Endometrial microvascular endothelial cells (primary cell): ENCODE results near the gene UBA1. TPM values are rescaled to one million over a fixed set of nuclear protein-coding genes. Genes with fewer than 3 reads are reported as not detected.

Experiments used
- in situ Hi-C: cut with HindIII; loops from 2 replicates; pipeline ENCODE4 v1.10.0; 2017; ENCODE audit warnings: low sequenced_read_pairs, low pct_unique_long_range_greater_than_20kb; ENCODE audit errors: inconsistent ontology term
- total RNA-seq: library from RNA; depleted of rRNA; stranded (reverse); fragments of >200 nt; gene quantifications from one replicate; pipeline ENCODE4 v1.2.3, GENCODE V29; 2015; ENCODE audit errors: inconsistent ontology term

The UBA1 gene
- total RNA-seq, 1 donor from 2014 or later: 228 TPM

GRCh38 chrX:47182106-47182700 is 11.4 kb upstream of the UBA1 start:
- in situ Hi-C loops: no loop called here

- in situ Hi-C loops: no loop called here
These were observed 9.1 kb upstream of the UBA1 start for GRCh38 chrX:47184486-47184885.

- in situ Hi-C loops: no loop called here
These were observed 8.4 kb upstream of the UBA1 start for GRCh38 chrX:47185241-47185640.

GRCh38 chrX:47186096-47186740 is 7.4 kb upstream of the UBA1 start:
- in situ Hi-C loops: no loop called here

GRCh38 chrX:47187106-47187677 is 6.4 kb upstream of the UBA1 start:
- in situ Hi-C loops: no loop called here

GRCh38 chrX:47189906-47190305 is 3.7 kb upstream of the UBA1 start:
- in situ Hi-C loops: no loop called here

- in situ Hi-C loops: no loop called here
These were observed 3.0 kb upstream of the UBA1 start for GRCh38 chrX:47190445-47191269.

- in situ Hi-C loops: no loop called here
These were observed 2.3 kb upstream of the UBA1 start for GRCh38 chrX:47191331-47191730.

- in situ Hi-C loops: no loop called here
These were observed 1.7 kb upstream of the UBA1 start for GRCh38 chrX:47191806-47192401.

- in situ Hi-C loops: no loop called here
These were observed 662 bp downstream of the UBA1 start for GRCh38 chrX:47194194-47194787.

- in situ Hi-C loops: no loop called here
These were observed 2.5 kb downstream of the UBA1 start for GRCh38 chrX:47196098-47196497.

GRCh38 chrX:47197526-47197925 is 3.9 kb downstream of the UBA1 start:
- in situ Hi-C loops: no loop called here

- in situ Hi-C loops: no loop called here
These were observed 4.5 kb downstream of the UBA1 start for GRCh38 chrX:47198026-47198686.

- in situ Hi-C loops: no loop called here
These were observed 5.1 kb downstream of the UBA1 start for GRCh38 chrX:47198687-47199080.

- in situ Hi-C loops: no loop called here
These were observed 5.7 kb downstream of the UBA1 start for GRCh38 chrX:47199286-47199685.

- in situ Hi-C loops: no loop called here
These were observed 6.9 kb downstream of the UBA1 start for GRCh38 chrX:47200385-47201150.

- in situ Hi-C loops: no loop called here
These were observed 7.8 kb downstream of the UBA1 start for GRCh38 chrX:47201345-47201944.
